GM20000 (cell line): Measurements from ENCODE around the gene TANC1.

Source experiments
- DNase-seq: peaks from one replicate; pipeline ENCODE4 v3.0.0; 2012; ENCODE audit warnings: low spot score
- TF ChIP-seq, protein P1 (sequence below): IDR thresholded peaks from 2 replicates; pipeline ENCODE4 v1.5.1; 2012; ENCODE audit warnings: mild to moderate bottlenecking, control low read depth; ENCODE audit errors: extremely low read depth, missing control alignments

The TANC1 gene

DNA sequence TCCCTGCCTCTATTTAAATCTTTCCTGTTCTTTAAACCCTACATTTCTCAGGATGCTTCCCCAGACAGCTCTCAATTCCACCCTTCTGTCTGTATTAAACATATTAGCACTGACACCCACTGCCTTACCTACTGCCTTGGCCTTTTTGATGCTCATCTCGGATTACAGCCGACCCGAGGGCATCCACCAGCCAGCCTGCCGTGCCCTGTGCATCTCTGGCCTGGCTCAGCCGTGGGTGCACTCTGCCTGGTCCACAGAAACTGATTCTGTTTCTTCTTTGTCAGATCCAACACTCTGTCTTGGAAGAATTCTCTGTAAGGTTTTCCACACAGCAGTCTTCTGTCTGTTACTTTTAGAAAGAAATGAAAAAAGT is 27.2 kb downstream of the TANC1 start:
- TF ChIP-seq, protein P1, sequence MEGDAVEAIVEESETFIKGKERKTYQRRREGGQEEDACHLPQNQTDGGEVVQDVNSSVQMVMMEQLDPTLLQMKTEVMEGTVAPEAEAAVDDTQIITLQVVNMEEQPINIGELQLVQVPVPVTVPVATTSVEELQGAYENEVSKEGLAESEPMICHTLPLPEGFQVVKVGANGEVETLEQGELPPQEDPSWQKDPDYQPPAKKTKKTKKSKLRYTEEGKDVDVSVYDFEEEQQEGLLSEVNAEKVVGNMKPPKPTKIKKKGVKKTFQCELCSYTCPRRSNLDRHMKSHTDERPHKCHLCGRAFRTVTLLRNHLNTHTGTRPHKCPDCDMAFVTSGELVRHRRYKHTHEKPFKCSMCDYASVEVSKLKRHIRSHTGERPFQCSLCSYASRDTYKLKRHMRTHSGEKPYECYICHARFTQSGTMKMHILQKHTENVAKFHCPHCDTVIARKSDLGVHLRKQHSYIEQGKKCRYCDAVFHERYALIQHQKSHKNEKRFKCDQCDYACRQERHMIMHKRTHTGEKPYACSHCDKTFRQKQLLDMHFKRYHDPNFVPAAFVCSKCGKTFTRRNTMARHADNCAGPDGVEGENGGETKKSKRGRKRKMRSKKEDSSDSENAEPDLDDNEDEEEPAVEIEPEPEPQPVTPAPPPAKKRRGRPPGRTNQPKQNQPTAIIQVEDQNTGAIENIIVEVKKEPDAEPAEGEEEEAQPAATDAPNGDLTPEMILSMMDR = no peak
- DNase-seq = no peak

DNA sequence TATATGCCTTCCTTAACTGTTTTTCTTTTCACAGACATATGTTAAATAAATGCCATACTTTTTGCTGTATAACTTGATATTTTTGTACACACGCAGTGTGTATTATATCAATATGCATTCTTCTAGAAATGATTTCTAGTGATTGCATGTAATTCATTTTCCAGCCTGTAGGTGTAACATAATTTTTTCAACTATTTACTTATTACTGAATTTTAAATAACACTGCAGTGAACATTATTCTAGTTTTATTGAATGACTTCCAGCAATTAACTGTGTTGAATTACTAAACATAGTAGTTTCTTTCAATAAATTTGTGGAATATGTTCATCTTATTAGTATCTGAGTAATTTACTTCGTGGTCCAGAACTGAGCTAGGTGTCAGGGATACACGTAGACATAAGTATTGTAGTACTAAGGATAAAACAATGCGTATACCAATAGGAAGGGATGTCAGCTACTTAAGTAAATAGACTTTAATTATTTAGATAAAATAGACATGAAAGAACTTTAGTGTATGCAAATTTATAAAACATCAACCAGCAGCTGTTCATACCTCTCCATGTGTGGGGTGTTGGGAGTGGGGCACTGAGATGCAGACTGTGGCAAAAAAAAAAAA is 28.0 kb downstream of the TANC1 start:
- TF ChIP-seq, protein P1 = no peak
- DNase-seq = no peak

DNA sequence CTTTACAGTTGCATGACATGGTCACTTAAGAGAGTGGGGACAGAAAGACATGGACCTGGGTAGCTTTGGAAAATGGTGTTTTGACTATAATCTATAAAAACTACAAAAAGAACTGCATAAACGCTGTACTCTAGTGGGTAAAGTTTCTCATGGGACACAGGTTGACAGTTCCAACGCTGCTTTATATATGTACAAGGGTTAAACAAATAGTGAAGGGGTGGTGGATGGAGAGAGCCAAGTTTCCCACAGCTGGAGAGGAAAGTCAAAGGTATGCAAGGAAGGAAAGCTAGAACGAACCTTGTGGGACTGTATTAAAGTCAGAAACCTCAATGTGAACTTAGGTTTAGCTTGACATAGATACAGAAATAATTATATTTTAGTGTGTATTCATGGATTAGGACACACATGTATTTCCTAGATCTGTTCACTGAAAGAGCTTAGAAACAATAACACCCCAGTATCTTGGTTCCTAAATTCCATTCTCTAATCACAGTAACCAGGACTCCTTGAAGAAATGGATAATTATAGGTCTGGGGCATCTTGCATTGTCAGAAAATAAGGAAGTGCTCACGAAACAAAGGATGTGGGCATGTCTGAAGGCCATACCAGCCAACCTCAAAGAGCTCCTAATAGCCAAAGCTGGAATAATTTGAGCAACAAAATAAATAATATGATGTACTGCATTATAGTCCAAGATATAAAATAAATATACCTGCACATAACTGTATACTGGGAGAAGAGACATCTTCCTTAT is 28.8 kb downstream of the TANC1 start:
- TF ChIP-seq, protein P1 = no peak
- DNase-seq = no peak

DNA sequence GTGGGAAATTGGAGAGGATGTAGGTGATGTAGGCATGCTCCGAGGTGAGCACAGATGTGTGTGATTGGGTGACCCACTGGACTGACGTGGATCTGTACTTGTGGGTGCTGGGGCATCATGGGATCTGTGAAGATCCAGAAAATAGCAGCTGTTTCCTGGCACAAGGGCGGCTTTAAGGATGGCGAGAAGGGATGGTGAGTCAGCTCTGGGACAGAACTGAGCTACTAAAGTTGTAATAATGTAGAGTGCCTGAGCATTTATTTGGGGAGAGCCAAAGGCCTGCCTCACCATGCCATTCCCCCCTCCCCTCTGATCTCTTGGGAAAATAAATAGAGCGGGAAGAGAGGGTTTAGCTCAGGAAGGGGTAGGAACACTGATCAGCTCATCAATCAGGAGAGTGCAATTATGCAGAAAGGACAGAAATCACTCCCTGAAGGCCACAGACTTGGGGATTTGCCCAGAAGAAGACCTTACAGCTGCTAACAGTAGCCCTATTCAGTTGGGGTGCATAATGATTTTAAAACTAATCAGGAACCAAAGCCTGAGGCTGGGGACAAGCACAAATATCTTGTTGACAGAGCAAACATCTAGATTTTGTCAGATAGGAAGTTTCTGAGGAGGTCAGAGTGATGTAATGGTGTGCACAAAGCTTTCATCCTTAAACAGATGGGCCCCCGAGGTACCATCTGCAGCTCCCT is 30.3 kb downstream of the TANC1 start:
- TF ChIP-seq, protein P1 = no peak
- DNase-seq = no peak

DNA sequence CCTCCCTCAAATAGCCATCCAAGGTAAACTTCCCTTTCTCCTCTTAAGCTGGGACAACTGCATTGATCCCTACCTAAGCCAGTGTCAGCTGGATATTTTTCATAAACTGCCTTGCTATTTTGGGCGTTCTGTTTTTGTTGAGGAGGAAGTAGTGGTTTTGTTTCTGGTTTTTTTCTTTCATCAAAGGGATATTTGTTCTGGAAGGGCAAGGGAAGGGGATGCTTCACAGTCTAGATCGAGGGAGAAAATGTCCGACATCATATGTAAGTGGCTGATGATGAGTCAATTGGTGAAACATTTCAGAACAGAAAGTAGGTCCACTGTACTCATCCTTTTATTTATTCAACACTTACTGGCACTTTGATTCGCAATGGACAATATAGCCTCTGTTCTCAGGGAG is 31.0 kb downstream of the TANC1 start:
- no peak for DNase-seq
- TF ChIP-seq, protein P1 = no peak

DNA sequence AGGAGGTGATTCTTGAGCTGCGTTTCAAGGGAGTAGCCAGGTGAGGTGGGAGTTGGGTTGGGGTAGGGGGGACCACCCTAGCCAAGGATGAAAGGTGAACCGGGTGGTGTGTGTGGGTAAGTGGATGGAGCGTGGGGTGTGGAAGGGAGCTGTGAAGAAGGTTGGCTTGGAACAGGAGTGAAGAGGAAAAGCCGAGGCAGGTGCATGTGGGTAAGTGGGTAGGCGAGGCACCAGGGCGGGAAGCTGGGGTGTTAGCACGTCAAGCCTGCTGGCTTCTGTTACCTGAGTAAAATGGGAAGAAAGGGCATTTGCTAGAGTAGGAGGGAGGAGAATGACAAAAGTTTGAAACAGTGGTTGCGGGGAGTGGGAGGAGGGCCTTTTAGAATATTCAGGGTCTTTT is 31.6 kb downstream of the TANC1 start:
- no peak for DNase-seq
- TF ChIP-seq, protein P1 = no peak

DNA sequence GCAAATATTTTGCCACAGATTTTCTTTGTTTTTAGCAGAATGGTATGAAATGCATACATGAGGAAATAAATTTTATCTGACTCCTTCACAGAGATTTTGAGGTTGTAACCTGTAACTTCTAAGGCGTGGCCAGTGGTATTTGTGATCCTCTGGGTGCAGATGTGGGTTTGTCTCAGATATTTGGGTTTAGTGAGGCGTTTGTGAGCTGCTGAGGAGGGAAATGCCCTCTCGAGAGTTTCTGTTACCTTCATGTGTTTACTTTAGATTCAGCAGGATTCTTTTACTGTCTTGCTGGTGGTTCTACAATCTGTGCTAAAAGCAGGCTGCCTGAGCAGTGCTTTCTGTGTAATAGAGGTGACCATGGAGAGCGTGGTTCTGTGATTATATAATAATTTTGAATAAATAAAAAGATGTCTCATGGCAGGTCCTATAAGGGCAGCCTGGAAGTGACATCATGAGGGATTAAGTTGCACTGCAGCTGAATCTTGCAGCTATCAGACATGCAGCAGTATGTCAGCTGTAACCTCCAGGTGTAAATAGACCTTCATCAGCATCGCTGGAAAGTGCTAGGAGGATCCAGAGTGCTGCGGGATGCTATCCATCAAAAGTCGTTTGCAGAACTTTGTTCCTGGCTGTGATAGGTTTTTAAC is 34.1 kb downstream of the TANC1 start:
- no peak for DNase-seq
- TF ChIP-seq, protein P1 = no peak
